Measurements from ENCODE around the gene RXRB.

GRCh38 chr6:33207552-33208090, 7.2 kb upstream of the RXRB start:
- TF ChIP-seq, protein P1, sequence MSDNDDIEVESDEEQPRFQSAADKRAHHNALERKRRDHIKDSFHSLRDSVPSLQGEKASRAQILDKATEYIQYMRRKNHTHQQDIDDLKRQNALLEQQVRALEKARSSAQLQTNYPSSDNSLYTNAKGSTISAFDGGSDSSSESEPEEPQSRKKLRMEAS (IDR thresholded peaks at IDR 0.05): no peak
- TF ChIP-seq, protein P2, sequence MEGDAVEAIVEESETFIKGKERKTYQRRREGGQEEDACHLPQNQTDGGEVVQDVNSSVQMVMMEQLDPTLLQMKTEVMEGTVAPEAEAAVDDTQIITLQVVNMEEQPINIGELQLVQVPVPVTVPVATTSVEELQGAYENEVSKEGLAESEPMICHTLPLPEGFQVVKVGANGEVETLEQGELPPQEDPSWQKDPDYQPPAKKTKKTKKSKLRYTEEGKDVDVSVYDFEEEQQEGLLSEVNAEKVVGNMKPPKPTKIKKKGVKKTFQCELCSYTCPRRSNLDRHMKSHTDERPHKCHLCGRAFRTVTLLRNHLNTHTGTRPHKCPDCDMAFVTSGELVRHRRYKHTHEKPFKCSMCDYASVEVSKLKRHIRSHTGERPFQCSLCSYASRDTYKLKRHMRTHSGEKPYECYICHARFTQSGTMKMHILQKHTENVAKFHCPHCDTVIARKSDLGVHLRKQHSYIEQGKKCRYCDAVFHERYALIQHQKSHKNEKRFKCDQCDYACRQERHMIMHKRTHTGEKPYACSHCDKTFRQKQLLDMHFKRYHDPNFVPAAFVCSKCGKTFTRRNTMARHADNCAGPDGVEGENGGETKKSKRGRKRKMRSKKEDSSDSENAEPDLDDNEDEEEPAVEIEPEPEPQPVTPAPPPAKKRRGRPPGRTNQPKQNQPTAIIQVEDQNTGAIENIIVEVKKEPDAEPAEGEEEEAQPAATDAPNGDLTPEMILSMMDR (IDR thresholded peaks at IDR 0.05): no peak
- no peak for TF ChIP-seq EP300 (IDR thresholded peaks at IDR 0.05)
- TF ChIP-seq POLR2A (IDR thresholded peaks at IDR 0.05; ENCODE audit: low read length): 0 out of 2 replicates have a peak, but pooled peaks have one; percentile 4
- TF ChIP-seq USF2 (IDR thresholded peaks at IDR 0.05): no peak
- no peak for TF ChIP-seq MAZ (IDR thresholded peaks at IDR 0.05; ENCODE audit: borderline replicate concordance, low read depth, low read length)
- no peak for TF ChIP-seq JUN (IDR thresholded peaks at IDR 0.05)
- TF ChIP-seq REST (IDR thresholded peaks at IDR 0.05): no peak
- no peak for TF ChIP-seq SMC3 (IDR thresholded peaks at IDR 0.05)
- TF ChIP-seq ESRRA (IDR thresholded peaks at IDR 0.05; ENCODE audit: borderline replicate concordance, low read length): no peak
- TF ChIP-seq CEBPB (IDR thresholded peaks at IDR 0.05): no peak

Measured in A549 (cell line).